ENCODE measurements around the gene CD101. TPM values are rescaled to one million over a fixed set of nuclear protein-coding genes. Genes with fewer than 3 reads are reported as not detected.
A peak's percentile ranks its signal among the peaks of the same experiment; 100 is the strongest.

The CD101 gene
- total RNA-seq, 2 experiments from 2014 or later, result 2.5 to 3.2 TPM

- ChIA-PET POLR2A (no interaction called here), CTCF (interaction anchor here (1.9 kb wide), 1 partner anchor 25 kb away, joined by 4 read pairs; no protein-coding TSS in a partner anchor)
- peaks cover 2% of the 10 kb centered on the region for H3K9me3 Mint-ChIP-seq
- peaks cover 6% of the 10 kb centered on the region for H3K36me3 Mint-ChIP-seq (ENCODE audit: low read depth)
- H3K4me3 Mint-ChIP-seq, result no peak overlapping the region
- peaks cover 41% of the 10 kb centered on the region for H3K4me1 Mint-ChIP-seq (ENCODE audit: low read depth)
- TF ChIP-seq CTCF (IDR thresholded peaks at IDR 0.05), result no peak
- intact Hi-C loops (cut with micrococcal nuclease), result loop anchor here (5.0 kb wide), 1 partner anchor 73 kb away; no protein-coding TSS in a partner anchor
- ATAC-seq (no peak), DNase-seq (no peak)
- no peak overlapping the region for H3K27ac Mint-ChIP-seq
- H3K27me3 Mint-ChIP-seq, result no peaks in the 10 kb centered on the region
Observed at GRCh38 chr1:116984406-116985160, 17.0 kb upstream of the CD101 start.

DNA sequence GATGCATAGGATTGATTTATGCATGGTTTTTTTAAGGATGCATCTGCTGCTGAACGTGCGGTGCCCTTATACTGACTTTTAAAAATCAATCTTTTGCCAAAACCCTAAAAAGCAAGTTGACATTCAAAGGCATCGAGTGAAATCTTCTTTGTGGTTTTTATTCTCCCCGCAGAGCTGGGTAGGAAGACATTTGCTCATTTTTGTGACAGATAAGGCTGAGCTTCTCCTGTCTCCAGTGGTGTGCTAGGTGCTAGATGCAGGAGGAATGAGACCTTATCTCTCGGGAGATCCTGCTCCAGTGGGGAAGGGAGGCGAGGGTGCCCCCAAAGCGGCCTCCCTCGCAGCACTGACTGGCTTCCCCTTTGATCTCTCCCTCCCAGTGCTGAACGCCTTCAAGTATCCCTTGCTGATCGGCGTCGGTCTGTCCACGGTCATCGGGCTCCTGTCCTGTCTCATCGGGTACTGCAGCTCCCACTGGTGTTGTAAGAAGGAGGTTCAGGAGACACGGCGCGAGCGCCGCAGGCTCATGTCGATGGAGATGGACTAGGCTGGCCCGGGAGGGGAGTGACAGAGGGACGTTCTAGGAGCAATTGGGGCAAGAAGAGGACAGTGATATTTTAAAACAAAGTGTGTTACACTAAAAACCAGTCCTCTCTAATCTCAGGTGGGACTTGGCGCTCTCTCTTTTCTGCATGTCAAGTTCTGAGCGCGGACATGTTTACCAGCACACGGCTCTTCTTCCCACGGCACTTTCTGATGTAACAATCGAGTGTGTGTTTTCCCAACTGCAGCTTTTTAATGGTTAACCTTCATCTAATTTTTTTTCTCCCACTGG lies 14.9 kb upstream of the CD101 start:
- ChIA-PET POLR2A (interaction anchor here (0.7 to 1.6 kb wide), 11 partner anchors 10 to 250 kb away, joined by 3 to 8 read pairs (median 3); partner anchors contain the start of genes CD101 and TTF2), CTCF (interaction anchor here (0.7 to 2.1 kb wide), 8 partner anchors 9 to 443 kb away, joined by 3 to 7 read pairs (median 3); no protein-coding TSS in a partner anchor)
- ATAC-seq (peak; percentile 43), DNase-seq (peak; percentile 48)
- peak overlapping the region; percentile 97 for H3K27ac Mint-ChIP-seq
- intact Hi-C loops (cut with micrococcal nuclease), result loop anchor here (5.0 kb wide), 1 partner anchor 71 kb away; no protein-coding TSS in a partner anchor
- H3K36me3 Mint-ChIP-seq (ENCODE audit: low read depth), result peaks cover 6% of the 10 kb centered on the region
- TF ChIP-seq CTCF (IDR thresholded peaks at IDR 0.05), result no peak
- no peaks in the 10 kb centered on the region for H3K27me3 Mint-ChIP-seq
- peak overlapping the region; percentile 69 for H3K4me3 Mint-ChIP-seq
- peaks cover 52% of the 10 kb centered on the region for H3K4me1 Mint-ChIP-seq (ENCODE audit: low read depth)
- H3K9me3 Mint-ChIP-seq, result peaks cover 2% of the 10 kb centered on the region

DNA sequence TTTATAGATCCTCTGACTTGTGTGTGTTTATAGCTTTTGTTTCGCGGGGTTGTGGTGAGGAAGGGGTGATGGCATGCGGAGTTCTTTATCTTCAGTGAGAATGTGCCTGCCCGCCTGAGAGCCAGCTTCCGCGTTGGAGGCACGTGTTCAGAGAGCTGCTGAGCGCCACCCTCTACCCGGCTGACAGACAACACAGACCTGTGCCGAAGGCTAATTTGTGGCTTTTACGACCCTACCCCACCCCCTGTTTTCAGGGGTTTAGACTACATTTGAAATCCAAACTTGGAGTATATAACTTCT lies 14.4 kb upstream of the CD101 start:
- H3K27ac Mint-ChIP-seq, result peak overlapping the region; percentile 97
- peak; percentile 79 for DNase-seq
- intact Hi-C loops (cut with micrococcal nuclease), result loop anchor here (5.0 kb wide), 1 partner anchor 70 kb away; no protein-coding TSS in a partner anchor
- ChIA-PET CTCF (interaction anchor here (0.7 to 2.1 kb wide), 6 partner anchors 17 to 444 kb away, joined by 3 to 7 read pairs (median 3); no protein-coding TSS in a partner anchor), POLR2A (interaction anchor here (1.0 to 1.6 kb wide), 7 partner anchors 9 to 226 kb away, joined by 3 to 8 read pairs (median 4); partner anchors contain the start of genes CD101 and TTF2)
- peaks cover 2% of the 10 kb centered on the region for H3K9me3 Mint-ChIP-seq
- H3K27me3 Mint-ChIP-seq, result no peaks in the 10 kb centered on the region
- TF ChIP-seq CTCF (IDR thresholded peaks at IDR 0.05), result no peak
- peak overlapping the region; percentile 69 for H3K4me3 Mint-ChIP-seq
- peaks cover 57% of the 10 kb centered on the region for H3K4me1 Mint-ChIP-seq (ENCODE audit: low read depth)
- H3K36me3 Mint-ChIP-seq (ENCODE audit: low read depth), result peaks cover 6% of the 10 kb centered on the region
- ATAC-seq, result peak; percentile 78

DNA sequence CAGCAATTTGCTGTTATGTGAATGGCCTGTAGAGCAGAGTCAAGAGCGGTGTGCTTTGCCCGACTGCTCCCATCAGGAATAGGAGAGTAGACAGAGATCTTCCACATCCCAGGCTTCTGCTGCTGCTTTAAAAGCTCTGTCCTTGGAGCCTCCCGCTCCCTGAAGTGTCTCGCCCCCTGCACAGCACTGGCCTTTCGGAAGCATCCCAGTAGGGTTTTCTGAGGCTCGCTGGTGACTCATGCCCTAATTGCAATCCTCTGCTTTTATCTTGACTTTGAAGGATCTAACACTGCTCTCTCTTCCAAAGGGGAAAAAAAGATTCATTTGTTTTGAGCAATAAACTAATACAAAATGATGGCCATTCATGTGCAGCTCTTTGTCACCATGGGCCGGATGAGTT lies 13.3 kb upstream of the CD101 start:
- Mint-ChIP-seq H3K4me1 (ENCODE audit: low read depth) (peaks cover 57% of the 10 kb centered on the region), H3K36me3 (ENCODE audit: low read depth) (peaks cover 6% of the 10 kb centered on the region), H3K4me3 (no peak overlapping the region), H3K27me3 (no peaks in the 10 kb centered on the region), H3K9me3 (peaks cover 2% of the 10 kb centered on the region), H3K27ac (no peak overlapping the region)
- ATAC-seq (no peak), DNase-seq (no peak)
- POLR2A ChIA-PET, result interaction anchor here (0.8 to 1.5 kb wide), 3 partner anchors 8 to 692 kb away, joined by 3 to 4 read pairs (median 3); no protein-coding TSS in a partner anchor
- no peak for TF ChIP-seq CTCF (IDR thresholded peaks at IDR 0.05)
- CTCF ChIA-PET, result no interaction called here
- intact Hi-C loops (cut with micrococcal nuclease), result loop anchor here (5.0 kb wide), 1 partner anchor 69 kb away; no protein-coding TSS in a partner anchor
